ENCODE measurements around the gene CORO7.

Gene CORO7

GRCh38 chr16:4426722-4427372, 10.5 kb upstream of the CORO7 start:
- FAIRE-seq = no peak
- no peak for DNase-seq (ENCODE audit: insufficient read length, low spot score)

GRCh38 chr16:4426021-4426684, 9.8 kb upstream of the CORO7 start:
- FAIRE-seq (peak; percentile 4), DNase-seq (ENCODE audit: insufficient read length, low spot score) (no peak)

DNA sequence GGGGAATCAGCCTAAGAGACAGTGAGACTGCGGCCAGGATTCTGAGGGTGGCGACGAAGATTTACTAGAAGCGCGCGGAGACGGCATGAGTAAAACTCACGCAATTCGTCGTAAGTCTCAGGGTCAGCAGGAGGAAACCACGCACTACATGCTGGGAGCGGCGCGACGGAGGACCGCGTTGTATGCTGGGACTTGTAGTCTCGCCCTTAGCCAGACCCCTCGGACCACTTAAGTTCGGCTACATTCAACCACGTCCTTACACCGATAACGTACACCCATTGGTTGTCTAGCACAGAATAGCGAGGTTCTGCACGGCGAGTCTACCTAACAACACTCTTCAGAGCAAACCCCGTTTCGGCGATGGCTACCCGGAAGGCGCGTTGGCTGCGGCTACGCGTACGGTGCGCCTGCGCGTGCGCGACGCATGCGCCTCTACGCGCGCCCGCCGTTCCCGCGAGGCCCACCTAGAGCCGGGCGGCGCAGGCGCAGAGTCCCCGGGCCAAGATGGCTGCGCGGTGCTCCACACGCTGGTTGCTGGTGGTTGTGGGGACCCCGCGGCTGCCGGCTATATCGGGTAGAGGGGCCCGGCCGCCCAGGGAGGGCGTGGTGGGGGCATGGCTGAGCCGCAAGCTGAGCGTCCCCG, 9.1 kb upstream of the CORO7 start, which contains the start of gene DNAJA3:
Gene DNAJA3, plus strand, starts transcription at position 491 of the 643 bp plus-strand sequence. Its CDS starts 14 bp downstream, at position 505.
- DNase-seq (ENCODE audit: insufficient read length, low spot score) (peak; percentile 94), FAIRE-seq (peak; percentile 97)

DNA sequence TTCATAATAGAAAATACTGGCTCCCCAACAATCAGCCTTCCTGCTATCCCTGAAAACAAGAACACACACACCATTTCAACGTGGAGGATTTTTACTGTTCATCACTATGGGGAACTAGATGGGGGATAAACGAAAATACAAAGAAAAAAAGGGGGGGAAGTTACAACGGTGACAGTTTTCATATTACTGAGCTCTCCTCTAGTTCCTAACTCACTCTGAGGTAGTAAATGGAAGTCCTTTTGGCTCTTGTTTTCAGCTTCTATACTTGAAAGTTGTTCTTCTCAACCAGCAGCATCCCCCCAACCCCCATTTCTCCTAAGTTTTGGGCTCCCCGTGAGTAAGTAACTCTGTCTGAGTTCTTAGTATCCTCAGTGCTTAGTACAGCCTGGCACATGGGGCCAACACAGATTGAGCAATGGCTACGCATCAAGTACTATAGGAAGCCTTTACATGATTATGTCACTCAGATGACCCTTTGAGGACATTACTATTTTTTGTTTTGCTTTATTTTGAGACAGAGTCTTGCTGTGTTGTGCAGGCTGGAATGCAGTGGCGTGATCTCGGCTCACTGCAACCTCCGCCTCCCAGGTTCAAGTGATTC, 4.2 kb upstream of the CORO7 start:
- FAIRE-seq = no peak
- no peak for DNase-seq (ENCODE audit: insufficient read length, low spot score)

GRCh38 chr16:4419402-4419959, 3.1 kb upstream of the CORO7 start:
- DNase-seq (ENCODE audit: insufficient read length, low spot score) (no peak), FAIRE-seq (no peak)

DNA sequence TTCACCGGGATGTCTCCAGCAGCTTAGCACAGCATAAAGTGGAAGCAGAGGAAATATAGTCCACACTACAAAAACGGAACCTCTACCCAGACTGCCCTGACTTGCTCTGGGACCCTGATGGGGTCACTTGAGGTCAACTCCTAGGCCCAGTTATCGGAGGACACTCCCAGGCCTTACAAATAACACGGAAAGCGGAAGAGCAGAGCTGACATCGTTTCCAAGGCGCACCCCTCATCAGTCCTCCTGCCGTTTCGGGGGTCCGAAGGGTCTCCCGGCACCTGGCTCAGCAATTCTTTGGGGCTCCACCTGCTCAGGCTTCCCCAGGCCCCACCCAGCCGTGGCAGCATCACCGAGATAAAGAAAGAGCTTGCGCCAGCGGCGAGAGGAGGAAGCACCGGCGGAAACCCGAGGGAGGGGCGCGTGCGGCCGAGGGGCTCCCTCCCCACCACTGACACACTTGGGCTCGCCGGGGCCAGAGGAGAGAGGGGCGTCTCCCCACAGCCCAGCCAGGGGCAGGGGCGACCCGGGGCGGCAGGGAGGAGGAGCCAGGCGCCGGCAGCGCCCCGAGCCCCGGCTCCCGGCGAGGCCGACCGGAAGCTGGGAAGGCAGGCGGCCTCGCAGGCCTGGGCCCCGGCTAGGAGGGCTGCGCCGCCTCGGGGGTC, 727 bp downstream of the CORO7 start:
- DNase-seq (ENCODE audit: insufficient read length, low spot score) = no peak
- FAIRE-seq = peak; percentile 31

DNA sequence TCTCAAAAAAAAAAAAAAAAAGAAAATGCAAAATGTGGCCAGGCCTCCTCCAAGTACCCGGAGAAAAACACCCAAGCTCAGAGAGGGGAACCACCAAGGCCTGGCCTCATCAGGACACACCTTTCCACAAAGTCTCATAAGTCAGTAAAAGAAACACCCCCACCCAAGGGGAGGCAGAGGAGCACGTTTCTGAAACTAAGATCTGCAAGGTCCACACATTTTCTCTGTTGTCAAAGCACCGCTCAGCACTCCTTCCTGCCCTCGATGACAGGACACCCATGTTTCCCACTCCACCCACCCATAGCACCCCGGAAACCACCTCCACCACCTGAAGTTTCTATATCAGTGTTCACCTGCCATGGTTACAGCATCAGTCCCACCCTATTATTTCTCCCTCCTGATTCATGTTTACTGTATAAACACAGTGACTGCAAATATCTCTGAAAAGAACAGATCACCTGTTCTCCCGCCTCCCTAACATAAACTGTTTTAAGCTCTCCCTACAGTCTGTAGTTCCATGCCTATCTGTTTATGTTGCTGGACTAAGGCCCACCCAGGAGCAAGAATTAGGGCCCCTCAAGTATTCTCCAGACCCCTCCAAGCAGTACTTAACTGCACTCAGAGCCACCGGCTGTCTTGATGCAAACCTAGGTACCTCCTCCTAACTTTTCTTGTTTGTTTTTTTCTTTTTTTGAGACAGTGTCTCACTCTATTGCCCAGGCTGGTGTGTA, 2.0 kb downstream of the CORO7 start:
- peak; percentile 92 for DNase-seq (ENCODE audit: insufficient read length, low spot score)
- peak; percentile 97 for FAIRE-seq

DNA sequence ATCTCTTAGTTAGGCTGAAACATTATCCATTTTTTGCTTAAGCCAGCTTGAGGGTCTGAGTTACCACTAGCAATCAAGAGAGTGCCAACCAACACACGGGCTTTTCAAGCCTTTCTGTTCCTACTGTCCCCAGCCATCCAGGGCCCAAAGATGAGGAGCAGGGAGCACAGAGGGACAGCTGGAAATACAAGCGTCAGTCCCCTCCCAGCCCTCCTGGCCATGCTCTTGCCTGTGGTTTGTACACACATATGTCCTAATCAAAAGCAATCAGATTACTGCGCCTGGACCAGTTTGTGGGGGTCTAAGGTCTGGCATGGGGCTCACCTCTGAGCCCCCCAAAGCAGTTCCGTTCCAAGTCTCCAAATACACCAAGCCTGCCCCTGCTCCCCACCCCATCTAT, 3.5 kb downstream of the CORO7 start:
- FAIRE-seq (no peak), DNase-seq (ENCODE audit: insufficient read length, low spot score) (no peak)

GRCh38 chr16:4412159-4412558, 4.2 kb downstream of the CORO7 start:
- FAIRE-seq = no peak
- DNase-seq (ENCODE audit: insufficient read length, low spot score) = no peak

GRCh38 chr16:4411684-4412083, 4.7 kb downstream of the CORO7 start:
- no peak for FAIRE-seq

GRCh38 chr16:4410335-4411075, 5.9 kb downstream of the CORO7 start:
- FAIRE-seq (no peak), DNase-seq (ENCODE audit: insufficient read length, low spot score) (no peak)

More at GRCh38 chr16:4411684-4412083, 4.7 kb downstream of the CORO7 start:
- no peak for DNase-seq (ENCODE audit: insufficient read length, low spot score)

- no peak for DNase-seq (ENCODE audit: insufficient read length, low spot score)
- FAIRE-seq = no peak
Measured at GRCh38 chr16:4409081-4409932, 7.1 kb downstream of the CORO7 start.

GRCh38 chr16:4408323-4408690, 8.1 kb downstream of the CORO7 start:
- DNase-seq (ENCODE audit: insufficient read length, low spot score) (no peak), FAIRE-seq (no peak)

GRCh38 chr16:4407543-4408322, 8.7 kb downstream of the CORO7 start:
- FAIRE-seq = no peak
- no peak for DNase-seq (ENCODE audit: insufficient read length, low spot score)

GRCh38 chr16:4404967-4405696, 11.3 kb downstream of the CORO7 start:
- FAIRE-seq (no peak), DNase-seq (ENCODE audit: insufficient read length, low spot score) (no peak)

DNA sequence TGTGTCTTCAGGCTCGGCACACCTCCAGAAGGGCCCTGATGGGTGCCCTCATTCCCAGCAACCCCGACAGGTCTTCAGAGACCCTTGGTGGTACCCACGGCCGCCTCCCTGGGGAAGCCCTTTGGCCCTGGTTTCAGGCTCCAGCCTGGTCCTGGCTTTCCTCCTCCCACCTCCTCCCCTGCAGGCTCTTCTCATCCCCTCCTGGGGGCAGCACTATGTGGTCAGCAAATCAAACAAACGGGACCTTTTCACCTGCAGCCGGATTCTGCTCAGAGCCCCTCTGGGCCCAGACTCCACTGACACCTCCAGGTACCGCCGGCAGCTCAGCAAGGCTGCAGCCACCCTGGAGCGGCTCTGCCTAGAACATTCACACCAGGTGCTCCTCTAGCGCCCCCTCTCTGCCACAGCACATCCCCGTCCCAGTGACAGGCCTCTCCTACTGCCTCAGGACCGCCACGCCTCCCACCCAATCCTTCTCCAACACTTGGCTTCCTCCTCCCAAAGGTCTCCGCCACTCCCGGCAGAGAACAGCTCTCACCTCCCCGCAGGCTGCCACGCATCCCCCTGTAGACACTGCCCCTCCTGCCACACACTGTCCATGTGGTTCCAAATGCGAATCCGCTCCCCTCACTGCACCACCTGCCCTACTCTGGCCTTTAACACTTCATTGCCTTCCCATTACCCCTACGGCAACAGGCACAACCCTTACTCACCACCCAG, 12.0 kb downstream of the CORO7 start:
- FAIRE-seq (no peak), DNase-seq (ENCODE audit: insufficient read length, low spot score) (no peak)

Measured in GM19239 (cell line).